Ishikawa (cell line): ENCODE data around the gene HLCS.

Experiments used
- CEBPB ChIP-seq: IDR thresholded peaks from 2 replicates; pipeline ENCODE4 v1.6.1; 2012
- CREB1 ChIP-seq: IDR thresholded peaks from 2 replicates; pipeline ENCODE4 v1.6.1; 2012; ENCODE audit warnings: low read depth
- EGR1 ChIP-seq: IDR thresholded peaks from 2 replicates; pipeline ENCODE4 v1.6.1; 2012
- EP300 ChIP-seq: IDR thresholded peaks from 2 replicates; pipeline ENCODE4 v1.6.1; 2012; ENCODE audit warnings: borderline replicate concordance
- FOXM1 ChIP-seq: IDR thresholded peaks from 2 replicates; pipeline ENCODE4 v1.6.1; 2012; ENCODE audit warnings: low read depth, borderline replicate concordance
- MAX ChIP-seq: IDR thresholded peaks from 2 replicates; pipeline ENCODE4 v1.6.1; 2012
- NFIC ChIP-seq: IDR thresholded peaks from 2 replicates; pipeline ENCODE4 v1.6.1; 2012
- RAD21 ChIP-seq: IDR thresholded peaks from 2 replicates; pipeline ENCODE4 v1.6.1; 2012; ENCODE audit warnings: low read depth
- REST ChIP-seq: IDR thresholded peaks from 2 replicates; pipeline ENCODE4 v1.6.1; 2012; ENCODE audit warnings: low read depth, mild to moderate bottlenecking
- TAF1 ChIP-seq: IDR thresholded peaks from 2 replicates; pipeline ENCODE4 v1.6.1; 2012; ENCODE audit warnings: low read depth, mild to moderate bottlenecking
- TCF12 ChIP-seq: IDR thresholded peaks from 2 replicates; pipeline ENCODE4 v1.6.1; 2012; ENCODE audit warnings: low read depth
- TEAD4 ChIP-seq: IDR thresholded peaks from 2 replicates; pipeline ENCODE4 v1.6.1; 2012
- USF1 ChIP-seq: IDR thresholded peaks from 2 replicates; pipeline ENCODE4 v1.6.1; 2012
- YY1 ChIP-seq: IDR thresholded peaks from 2 replicates; pipeline ENCODE4 v1.6.1; 2012; ENCODE audit warnings: low read depth
- ZBTB7A ChIP-seq: IDR thresholded peaks from 2 replicates; pipeline ENCODE4 v1.6.1; 2012; ENCODE audit warnings: low read depth

HLCS gene

GRCh38 chr21:36959020-36959835 is 7.2 kb downstream of the HLCS start:
- TF ChIP-seq TAF1 (no peak), TCF12 (no peak), ZBTB7A (no peak), CREB1 (no peak), TEAD4 (no peak), EP300 (no peak), USF1 (no peak), FOXM1 (no peak), RAD21 (no peak), REST (no peak), NFIC (no peak), CEBPB (no peak), YY1 (no peak)

GRCh38 chr21:36955783-36956182 is 10.7 kb downstream of the HLCS start:
- TF ChIP-seq RAD21 (no peak), YY1 (no peak), REST (no peak), TCF12 (no peak), FOXM1 (no peak), CREB1 (no peak), ZBTB7A (no peak), NFIC (no peak), EGR1 (no peak), MAX (no peak), CEBPB (no peak), TEAD4 (no peak), TAF1 (no peak), USF1 (no peak), EP300 (no peak)

GRCh38 chr21:36949171-36950141 is 17.0 kb downstream of the HLCS start:
- TF ChIP-seq ZBTB7A = no peak
- no peak for TF ChIP-seq NFIC
- TF ChIP-seq CEBPB = no peak
- no peak for TF ChIP-seq EGR1
- TF ChIP-seq REST = no peak
- no peak for TF ChIP-seq USF1
- TF ChIP-seq CREB1 = no peak
- no peak for TF ChIP-seq RAD21
- TF ChIP-seq TEAD4 = no peak
- no peak for TF ChIP-seq EP300
- no peak for TF ChIP-seq TAF1
- TF ChIP-seq MAX = no peak
